ENCODE results near the gene ATIC.

ATIC gene

DNA sequence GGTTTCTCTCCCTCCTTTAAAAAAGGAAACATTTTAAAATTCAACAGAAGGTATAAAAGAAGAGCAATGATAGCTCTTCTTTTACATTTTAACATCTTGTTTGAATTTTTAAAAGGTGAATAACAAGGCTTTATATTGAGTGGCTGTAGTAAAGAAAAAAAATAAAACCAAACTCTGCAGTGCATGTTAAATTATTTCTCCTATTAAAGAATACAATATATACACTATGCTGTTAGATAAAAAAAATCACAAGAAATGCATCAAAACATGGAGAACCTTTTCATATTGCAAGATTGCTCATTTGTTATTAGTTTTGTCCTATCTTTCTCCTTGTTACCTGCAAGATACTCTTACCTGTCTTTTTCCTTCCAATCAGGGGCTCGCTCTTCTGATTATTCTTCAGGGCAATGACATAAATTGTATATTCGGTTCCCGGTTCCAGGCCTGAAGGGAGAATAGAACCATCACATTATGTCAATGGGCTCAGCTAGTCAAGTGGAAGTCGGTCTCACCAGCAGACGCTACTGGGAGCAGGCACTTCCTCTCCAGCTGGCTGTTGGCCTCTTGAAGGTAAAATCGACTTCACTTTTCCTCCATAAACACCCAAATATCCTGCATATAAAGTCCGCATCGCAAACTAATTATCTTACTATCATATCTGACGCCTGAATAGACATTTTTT, 61.2 kb downstream of the ATIC start:
- Histone ChIP-seq H3K4me1 (ENCODE audit: control insufficient read depth in 5 of 5, insufficient read depth in 5 of 5, low read length in 5 of 5) (no peaks in the 10 kb centered on the region), H3K36me3 (ENCODE audit: control insufficient read depth in 5 of 5, insufficient read depth in 5 of 5, low read length in 5 of 5) (peaks cover 5 to 65% (median 52%) of the 10 kb centered on the region in 5 donors), H3K9ac (ENCODE audit: low read length in 5 of 5) (no peak overlapping the region), H3K9me3 (ENCODE audit: control insufficient read depth in 5 of 5, low read length in 5 of 5) (no peaks in the 10 kb centered on the region), H3K27me3 (ENCODE audit: control insufficient read depth in 5 of 5, insufficient read depth in 4 of 5, low read length in 5 of 5) (no peaks in the 10 kb centered on the region), H3K27ac (ENCODE audit: low read depth, low read length) (no peak overlapping the region), H3K4me3 (ENCODE audit: low read depth in 1 of 5, low read length in 5 of 5) (no peak overlapping the region)

DNA sequence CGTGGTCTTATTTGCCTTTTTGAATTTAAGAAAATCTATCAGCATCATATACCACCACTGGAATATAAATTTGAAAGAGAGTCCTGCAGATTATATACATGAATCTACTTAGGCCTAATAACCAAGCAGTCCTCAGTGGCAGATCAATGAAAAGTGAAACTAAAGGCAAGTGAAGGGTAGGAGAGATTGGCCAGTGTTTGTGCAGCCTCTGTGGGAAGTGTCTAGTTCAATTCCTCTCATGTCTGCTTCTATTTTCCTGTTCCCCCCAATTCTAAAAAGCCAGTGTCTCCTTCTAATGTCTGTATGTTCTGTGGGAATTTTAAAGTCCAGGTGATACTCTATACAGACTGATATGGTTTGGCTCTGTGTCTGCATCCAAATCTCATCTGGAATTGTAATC, 62.1 kb downstream of the ATIC start:
- H3K36me3 ChIP-seq (ENCODE audit: control insufficient read depth in 5 of 5, insufficient read depth in 5 of 5, low read length in 5 of 5): peaks cover 4 to 66% (median 53%) of the 10 kb centered on the region in 5 donors
- no peak overlapping the region for H3K4me3 ChIP-seq (ENCODE audit: low read depth in 1 of 5, low read length in 5 of 5)
- no peaks in the 10 kb centered on the region for H3K27me3 ChIP-seq (ENCODE audit: control insufficient read depth in 5 of 5, insufficient read depth in 4 of 5, low read length in 5 of 5)
- no peaks in the 10 kb centered on the region for H3K4me1 ChIP-seq (ENCODE audit: control insufficient read depth in 5 of 5, insufficient read depth in 5 of 5, low read length in 5 of 5)
- H3K9ac ChIP-seq (ENCODE audit: low read length in 5 of 5): no peak overlapping the region
- H3K9me3 ChIP-seq (ENCODE audit: control insufficient read depth in 5 of 5, low read length in 5 of 5): no peaks in the 10 kb centered on the region
- no peak overlapping the region for H3K27ac ChIP-seq (ENCODE audit: low read depth, low read length)

DNA sequence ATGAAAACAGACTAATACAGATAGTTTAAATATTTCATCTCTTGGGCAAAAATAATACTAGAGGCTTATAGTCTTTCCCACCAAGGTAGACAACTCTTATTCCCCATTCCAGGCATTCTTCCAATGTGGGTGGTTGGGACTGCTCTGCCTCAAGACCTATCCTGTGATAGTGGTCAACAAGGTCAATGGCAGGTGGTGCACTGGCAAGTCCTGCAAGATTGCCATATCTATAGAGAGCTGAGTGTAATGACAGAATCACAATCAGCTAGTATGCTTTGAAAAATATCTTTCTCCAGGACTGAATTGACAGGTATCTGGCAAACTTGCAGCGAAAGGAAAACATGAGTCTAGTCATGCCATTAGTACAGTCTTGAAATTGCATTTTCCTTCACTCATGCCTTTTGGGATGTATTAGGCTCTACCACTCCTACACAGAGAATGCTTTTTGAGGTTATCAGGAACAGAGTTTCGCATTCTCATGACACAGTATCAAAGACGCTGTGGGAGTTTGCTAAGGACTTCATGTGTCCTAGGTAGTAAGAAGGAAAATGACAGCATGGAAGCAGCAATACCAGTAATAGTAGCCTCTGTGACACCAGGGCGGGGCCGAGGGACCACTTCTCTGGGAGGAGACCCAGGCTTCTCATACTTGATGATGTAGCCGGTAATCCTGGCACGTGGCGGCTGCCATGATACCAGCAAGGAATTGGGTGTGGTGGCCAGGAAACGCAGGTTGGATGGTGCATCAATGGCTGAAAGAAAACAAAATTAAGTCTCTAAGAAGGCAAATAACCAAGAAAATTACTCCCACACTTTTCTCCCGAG, 63.0 kb downstream of the ATIC start:
- H3K9ac ChIP-seq (ENCODE audit: low read length in 5 of 5): no peak overlapping the region
- H3K36me3 ChIP-seq (ENCODE audit: control insufficient read depth in 5 of 5, insufficient read depth in 5 of 5, low read length in 5 of 5): peaks cover 4 to 65% (median 49%) of the 10 kb centered on the region in 5 donors
- no peak overlapping the region for H3K27ac ChIP-seq (ENCODE audit: low read depth, low read length)
- H3K9me3 ChIP-seq (ENCODE audit: control insufficient read depth in 5 of 5, low read length in 5 of 5): no peaks in the 10 kb centered on the region
- no peaks in the 10 kb centered on the region for H3K27me3 ChIP-seq (ENCODE audit: control insufficient read depth in 5 of 5, insufficient read depth in 4 of 5, low read length in 5 of 5)
- H3K4me1 ChIP-seq (ENCODE audit: control insufficient read depth in 5 of 5, insufficient read depth in 5 of 5, low read length in 5 of 5): no peaks in the 10 kb centered on the region
- H3K4me3 ChIP-seq (ENCODE audit: low read depth in 1 of 5, low read length in 5 of 5): no peak overlapping the region

DNA sequence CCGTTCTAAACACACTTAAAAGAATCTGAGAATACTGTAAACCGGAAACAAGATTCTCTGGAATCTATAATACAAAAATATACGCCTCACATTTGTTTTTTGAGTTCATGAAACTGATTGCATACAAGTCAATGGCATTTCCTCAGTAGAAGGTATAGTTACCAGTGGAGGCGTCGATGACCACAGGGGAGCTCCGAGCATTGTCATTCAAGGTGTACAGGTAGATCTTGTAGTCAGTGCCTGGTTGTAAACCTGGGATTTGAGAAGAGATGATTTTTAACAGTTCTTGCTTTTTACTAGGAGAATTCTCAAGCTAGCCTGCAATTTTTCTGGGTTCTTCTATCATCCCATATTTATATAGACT, 63.6 kb downstream of the ATIC start:
- no peak overlapping the region for H3K27ac ChIP-seq (ENCODE audit: low read depth, low read length)
- H3K4me1 ChIP-seq (ENCODE audit: control insufficient read depth in 5 of 5, insufficient read depth in 5 of 5, low read length in 5 of 5): no peaks in the 10 kb centered on the region
- no peak overlapping the region for H3K9ac ChIP-seq (ENCODE audit: low read length in 5 of 5)
- no peak overlapping the region for H3K4me3 ChIP-seq (ENCODE audit: low read depth in 1 of 5, low read length in 5 of 5)
- peaks cover 6 to 64% (median 44%) of the 10 kb centered on the region in 5 donors for H3K36me3 ChIP-seq (ENCODE audit: control insufficient read depth in 5 of 5, insufficient read depth in 5 of 5, low read length in 5 of 5)
- no peaks in the 10 kb centered on the region for H3K9me3 ChIP-seq (ENCODE audit: control insufficient read depth in 5 of 5, low read length in 5 of 5)
- no peaks in the 10 kb centered on the region for H3K27me3 ChIP-seq (ENCODE audit: control insufficient read depth in 5 of 5, insufficient read depth in 4 of 5, low read length in 5 of 5)

DNA sequence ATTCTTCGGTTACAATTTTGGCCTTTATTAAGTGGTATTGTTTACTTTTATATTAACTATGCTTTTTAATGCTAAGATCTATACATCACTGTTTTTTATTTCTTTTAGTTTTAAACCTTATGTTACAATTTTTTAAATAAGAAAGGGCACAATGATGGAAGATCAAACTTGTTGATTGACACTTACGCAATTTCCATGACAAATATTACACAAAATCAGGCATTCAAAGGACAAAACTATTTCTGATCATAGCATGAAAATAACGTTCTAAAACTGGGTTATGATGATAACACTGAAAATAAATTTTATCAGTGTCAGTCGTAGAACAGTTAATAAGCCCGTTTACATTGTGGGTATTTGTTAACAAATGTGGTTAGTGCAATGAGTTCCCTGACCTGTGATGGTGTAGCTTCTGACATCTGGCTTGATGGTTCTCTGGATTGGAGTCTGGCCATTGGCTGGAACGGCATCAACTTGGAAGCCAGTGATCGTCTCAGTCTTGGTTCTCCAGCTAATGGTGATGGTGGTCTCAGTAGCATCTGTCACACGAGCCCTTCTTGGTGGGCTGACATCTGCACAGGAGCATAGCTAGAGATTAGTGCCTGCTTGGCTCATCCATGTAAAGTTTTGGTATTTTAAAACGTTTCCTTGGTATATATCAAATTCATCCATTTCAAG, 64.4 kb downstream of the ATIC start:
- Histone ChIP-seq H3K27ac (ENCODE audit: low read depth, low read length) (no peak overlapping the region), H3K27me3 (ENCODE audit: control insufficient read depth in 5 of 5, insufficient read depth in 4 of 5, low read length in 5 of 5) (no peaks in the 10 kb centered on the region), H3K4me3 (ENCODE audit: low read depth in 1 of 5, low read length in 5 of 5) (no peak overlapping the region), H3K36me3 (ENCODE audit: control insufficient read depth in 5 of 5, insufficient read depth in 5 of 5, low read length in 5 of 5) (peaks cover 6 to 68% (median 46%) of the 10 kb centered on the region in 5 donors), H3K9ac (ENCODE audit: low read length in 5 of 5) (no peak overlapping the region), H3K9me3 (ENCODE audit: control insufficient read depth in 5 of 5, low read length in 5 of 5) (no peaks in the 10 kb centered on the region), H3K4me1 (ENCODE audit: control insufficient read depth in 5 of 5, insufficient read depth in 5 of 5, low read length in 5 of 5) (no peaks in the 10 kb centered on the region)

DNA sequence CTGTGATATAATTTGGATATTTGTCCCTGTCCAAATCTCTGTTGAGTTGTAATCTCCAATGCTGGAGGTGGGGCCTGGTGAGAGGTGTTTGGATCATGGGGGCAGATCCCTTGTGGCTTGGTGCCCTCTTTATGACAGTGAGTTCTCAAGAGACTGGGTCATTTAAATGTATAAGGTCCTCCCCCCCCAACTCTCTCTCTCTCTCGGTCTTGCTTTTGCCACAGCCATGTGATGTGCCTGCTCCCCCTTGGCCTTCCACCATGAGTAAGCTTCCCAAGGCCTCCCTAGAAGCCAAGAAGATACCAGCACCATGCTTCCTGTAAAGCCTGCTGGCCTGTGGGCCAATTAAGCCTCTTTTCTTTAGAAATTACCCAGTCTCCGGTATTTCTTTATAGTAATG, 65.4 kb downstream of the ATIC start:
- Histone ChIP-seq H3K4me1 (ENCODE audit: control insufficient read depth in 5 of 5, insufficient read depth in 5 of 5, low read length in 5 of 5) (no peaks in the 10 kb centered on the region), H3K27ac (ENCODE audit: low read depth, low read length) (no peak overlapping the region), H3K36me3 (ENCODE audit: control insufficient read depth in 5 of 5, insufficient read depth in 5 of 5, low read length in 5 of 5) (peaks cover 6 to 68% (median 49%) of the 10 kb centered on the region in 5 donors), H3K4me3 (ENCODE audit: low read depth in 1 of 5, low read length in 5 of 5) (no peak overlapping the region), H3K9ac (ENCODE audit: low read length in 5 of 5) (no peak overlapping the region), H3K27me3 (ENCODE audit: control insufficient read depth in 5 of 5, insufficient read depth in 4 of 5, low read length in 5 of 5) (no peaks in the 10 kb centered on the region), H3K9me3 (ENCODE audit: control insufficient read depth in 5 of 5, low read length in 5 of 5) (no peaks in the 10 kb centered on the region)

DNA sequence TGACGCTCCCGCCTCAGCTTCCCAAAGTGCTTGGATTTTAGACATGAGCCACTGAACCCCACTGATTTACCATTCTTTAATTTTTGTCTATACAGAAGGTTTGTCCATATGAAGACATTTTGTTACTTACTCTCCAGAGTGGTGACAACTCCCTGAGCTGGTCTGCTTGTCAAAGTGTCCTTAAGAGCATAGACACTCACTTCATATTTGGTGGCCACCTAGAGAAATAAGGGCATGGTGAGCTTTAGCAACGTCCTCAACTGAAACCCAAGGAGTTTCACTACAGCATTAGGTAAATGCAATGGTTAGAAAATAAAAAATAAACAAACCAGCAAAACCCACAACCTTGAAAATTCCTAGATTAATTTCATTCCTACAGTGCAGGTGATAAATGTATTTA, 66.2 kb downstream of the ATIC start:
- no peak overlapping the region for H3K4me3 ChIP-seq (ENCODE audit: low read depth in 1 of 5, low read length in 5 of 5)
- no peaks in the 10 kb centered on the region for H3K27me3 ChIP-seq (ENCODE audit: control insufficient read depth in 5 of 5, insufficient read depth in 4 of 5, low read length in 5 of 5)
- H3K36me3 ChIP-seq (ENCODE audit: control insufficient read depth in 5 of 5, insufficient read depth in 5 of 5, low read length in 5 of 5): peaks cover 6 to 69% (median 52%) of the 10 kb centered on the region in 5 donors
- H3K9ac ChIP-seq (ENCODE audit: low read length in 5 of 5): no peak overlapping the region
- H3K9me3 ChIP-seq (ENCODE audit: control insufficient read depth in 5 of 5, low read length in 5 of 5): no peaks in the 10 kb centered on the region
- no peaks in the 10 kb centered on the region for H3K4me1 ChIP-seq (ENCODE audit: control insufficient read depth in 5 of 5, insufficient read depth in 5 of 5, low read length in 5 of 5)
- H3K27ac ChIP-seq (ENCODE audit: low read depth, low read length): no peak overlapping the region

DNA sequence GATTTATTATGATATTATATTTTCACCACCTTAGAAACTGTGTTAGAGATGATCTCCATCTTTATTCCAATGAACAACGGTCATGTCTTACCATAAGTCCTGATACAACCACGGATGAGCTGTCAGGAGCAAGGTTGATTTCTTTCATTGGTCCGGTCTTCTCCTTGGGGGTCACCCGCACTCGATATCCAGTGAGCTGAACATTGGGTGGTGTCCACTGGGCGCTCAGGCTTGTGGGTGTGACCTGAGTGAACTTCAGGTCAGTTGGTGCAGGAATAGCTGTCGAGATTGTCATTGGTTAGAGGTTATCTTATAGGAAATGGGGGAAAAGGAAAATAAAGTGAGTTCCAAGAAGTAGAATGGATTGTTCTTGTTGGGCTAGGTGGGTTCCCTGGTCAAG, 67.2 kb downstream of the ATIC start:
- Histone ChIP-seq H3K9me3 (ENCODE audit: control insufficient read depth in 5 of 5, low read length in 5 of 5) (no peaks in the 10 kb centered on the region), H3K4me3 (ENCODE audit: low read depth in 1 of 5, low read length in 5 of 5) (no peak overlapping the region), H3K9ac (ENCODE audit: low read length in 5 of 5) (no peak overlapping the region), H3K27ac (ENCODE audit: low read depth, low read length) (no peak overlapping the region), H3K4me1 (ENCODE audit: control insufficient read depth in 5 of 5, insufficient read depth in 5 of 5, low read length in 5 of 5) (no peaks in the 10 kb centered on the region), H3K27me3 (ENCODE audit: control insufficient read depth in 5 of 5, insufficient read depth in 4 of 5, low read length in 5 of 5) (no peaks in the 10 kb centered on the region), H3K36me3 (ENCODE audit: control insufficient read depth in 5 of 5, insufficient read depth in 5 of 5, low read length in 5 of 5) (peaks cover 3 to 73% (median 55%) of the 10 kb centered on the region in 5 donors)

DNA sequence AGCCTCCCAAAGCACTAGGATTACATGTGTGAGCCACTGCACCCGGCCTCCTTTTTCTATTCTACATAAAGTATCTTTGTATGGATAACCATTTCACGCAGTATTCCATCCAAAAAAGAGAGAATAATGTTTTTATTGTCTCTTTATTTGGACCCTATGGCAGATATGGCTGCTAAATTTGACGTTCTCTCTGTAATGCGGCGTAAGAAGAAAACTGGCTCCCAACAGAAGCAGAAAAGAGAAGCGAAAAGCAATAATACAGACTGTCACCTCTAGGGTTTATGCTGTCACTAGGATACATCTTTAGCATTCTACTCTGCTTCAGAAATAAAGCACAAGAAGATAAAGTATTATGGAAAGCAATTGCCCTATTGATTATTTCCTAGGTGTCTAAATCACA, 68.1 kb downstream of the ATIC start:
- Histone ChIP-seq H3K27ac (ENCODE audit: low read depth, low read length) (no peak overlapping the region), H3K9ac (ENCODE audit: low read length in 5 of 5) (no peak overlapping the region), H3K9me3 (ENCODE audit: control insufficient read depth in 5 of 5, low read length in 5 of 5) (no peaks in the 10 kb centered on the region), H3K4me1 (ENCODE audit: control insufficient read depth in 5 of 5, insufficient read depth in 5 of 5, low read length in 5 of 5) (no peaks in the 10 kb centered on the region), H3K36me3 (ENCODE audit: control insufficient read depth in 5 of 5, insufficient read depth in 5 of 5, low read length in 5 of 5) (peaks cover 2 to 72% (median 51%) of the 10 kb centered on the region in 5 donors), H3K27me3 (ENCODE audit: control insufficient read depth in 5 of 5, insufficient read depth in 4 of 5, low read length in 5 of 5) (no peaks in the 10 kb centered on the region), H3K4me3 (ENCODE audit: low read depth in 1 of 5, low read length in 5 of 5) (no peak overlapping the region)

DNA sequence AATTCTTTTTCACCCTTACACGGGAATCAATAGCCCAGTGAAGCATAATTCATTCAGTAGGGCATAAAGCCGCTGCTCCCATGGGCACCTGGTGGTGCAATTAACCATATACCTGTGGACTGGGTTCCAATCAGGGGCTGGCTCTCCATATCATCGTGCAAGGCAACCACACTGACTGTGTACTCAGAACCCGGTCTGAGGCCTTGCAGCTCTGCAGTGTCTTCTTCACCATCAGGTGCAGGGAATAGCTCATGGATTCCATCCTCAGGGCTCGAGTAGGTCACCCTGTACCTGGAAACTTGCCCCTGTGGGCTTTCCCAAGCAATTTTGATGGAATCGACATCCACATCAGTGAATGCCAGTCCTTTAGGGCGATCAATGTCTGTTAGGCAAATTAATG, 68.8 kb downstream of the ATIC start:
- H3K4me1 ChIP-seq (ENCODE audit: control insufficient read depth in 5 of 5, insufficient read depth in 5 of 5, low read length in 5 of 5): no peaks in the 10 kb centered on the region
- H3K27me3 ChIP-seq (ENCODE audit: control insufficient read depth in 5 of 5, insufficient read depth in 4 of 5, low read length in 5 of 5): no peaks in the 10 kb centered on the region
- H3K36me3 ChIP-seq (ENCODE audit: control insufficient read depth in 5 of 5, insufficient read depth in 5 of 5, low read length in 5 of 5): peaks cover 0 to 66% (median 43%) of the 10 kb centered on the region in 5 donors
- no peak overlapping the region for H3K27ac ChIP-seq (ENCODE audit: low read depth, low read length)
- H3K9me3 ChIP-seq (ENCODE audit: control insufficient read depth in 5 of 5, low read length in 5 of 5): no peaks in the 10 kb centered on the region
- H3K4me3 ChIP-seq (ENCODE audit: low read depth in 1 of 5, low read length in 5 of 5): no peak overlapping the region
- no peak overlapping the region for H3K9ac ChIP-seq (ENCODE audit: low read length in 5 of 5)
